IPS-NIHi7 (cell line): ENCODE measurements around the gene VWF.
A peak's percentile ranks its signal among the peaks of the same experiment; 100 is the strongest.

ENCODE experiments used
- DNase-seq: peaks from one replicate; pipeline ENCODE4 v3.0.0; 2012; ENCODE audit warnings: mixed read lengths; ENCODE audit errors: extremely low spot score

Gene VWF

DNA sequence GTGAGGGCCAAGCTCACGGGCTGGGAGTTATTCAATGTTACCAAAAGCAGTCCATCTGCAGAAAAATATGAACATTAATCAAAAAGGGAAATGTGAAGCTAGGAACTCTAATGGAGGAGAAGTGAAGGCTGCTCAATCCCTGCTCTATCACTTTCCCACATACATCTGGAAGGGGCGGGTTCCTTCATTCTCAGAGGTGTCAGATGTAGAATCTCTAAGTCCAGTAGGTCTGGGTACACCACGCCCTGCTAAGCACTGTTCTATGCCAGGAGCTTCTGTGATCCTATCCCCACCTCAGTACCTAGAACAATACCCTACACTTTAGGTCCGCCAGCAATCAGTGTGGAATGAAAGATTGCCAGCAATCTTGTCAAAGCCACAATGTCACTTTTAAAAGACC lies 142.4 kb downstream of the VWF start:
- DNase-seq: no peak

DNA sequence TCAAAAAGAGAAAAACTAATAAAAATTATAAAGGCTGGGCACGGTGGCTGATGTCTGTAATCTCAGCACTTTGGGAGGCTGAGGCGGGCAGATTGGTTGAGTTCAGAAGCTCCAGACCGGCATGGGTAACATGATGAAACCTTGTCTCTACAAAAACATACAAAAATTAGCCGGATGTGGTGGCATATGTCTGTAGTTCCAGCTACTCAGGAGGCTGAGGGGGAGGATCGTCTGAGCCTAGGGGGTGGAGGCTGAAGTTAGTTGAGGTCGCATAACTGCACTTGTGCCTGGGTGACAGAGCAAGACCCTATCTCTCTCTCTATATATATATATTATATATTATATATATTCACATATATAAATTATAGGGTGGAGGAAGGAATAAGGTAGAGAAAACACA lies 146.9 kb downstream of the VWF start:
- no peak for DNase-seq

- no peak for DNase-seq
These were observed 147.8 kb downstream of the VWF start for GRCh38 chr12:5976711-5977110.

DNA sequence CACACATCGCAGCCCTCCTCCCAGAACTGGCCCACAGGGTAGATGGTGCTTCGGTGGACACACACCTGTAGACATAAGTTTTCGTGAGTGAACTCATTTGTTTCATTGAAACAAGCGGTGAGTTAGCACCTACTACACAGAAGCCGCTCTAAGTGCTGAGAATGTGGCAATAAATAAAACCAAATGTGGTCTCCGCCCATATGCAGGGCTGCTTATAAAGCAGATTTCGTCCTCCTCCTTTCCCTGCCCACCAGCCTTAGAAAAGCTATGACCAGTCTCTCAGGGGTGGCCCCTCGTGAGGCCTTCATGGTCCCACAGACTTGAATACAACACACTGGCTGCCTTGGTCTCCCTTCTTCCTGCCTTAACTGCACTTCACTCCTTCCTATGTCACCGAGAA lies 148.3 kb downstream of the VWF start:
- DNase-seq: no peak

DNA sequence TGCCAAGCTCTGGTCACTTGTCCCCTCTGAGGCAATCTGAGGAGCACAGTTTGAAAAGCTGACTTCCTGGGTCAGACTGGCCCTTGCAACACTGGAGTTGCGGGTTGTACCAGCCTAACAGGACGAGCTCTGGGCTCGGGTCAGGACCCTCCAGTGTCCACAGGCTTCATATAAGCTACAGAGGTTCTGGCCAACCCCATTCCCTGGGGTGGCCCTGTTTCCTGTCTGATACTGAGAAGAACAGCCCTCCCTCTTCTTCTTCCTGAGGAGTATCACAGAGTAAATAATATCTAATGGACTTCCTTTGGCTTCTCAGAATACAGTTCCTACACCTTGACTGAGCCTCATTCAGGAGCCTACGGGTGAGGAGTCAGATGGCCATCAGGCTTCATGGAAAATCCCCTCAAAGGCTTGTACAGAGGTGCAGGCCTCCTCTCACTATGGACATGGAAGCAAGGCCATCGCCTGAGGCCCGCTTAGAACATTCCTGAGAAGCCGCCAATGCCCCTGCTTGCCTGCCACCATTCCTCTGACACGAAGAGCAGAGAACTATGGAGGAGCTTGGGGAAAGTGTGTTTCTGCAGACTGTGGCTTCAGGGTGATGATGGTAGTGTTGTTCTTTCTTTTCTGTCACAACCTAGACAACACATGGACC lies 150.9 kb downstream of the VWF start:
- DNase-seq: no peak

GRCh38 chr12:5972387-5972786 lies 152.1 kb downstream of the VWF start:
- DNase-seq: no peak

GRCh38 chr12:5971194-5971850 lies 153.1 kb downstream of the VWF start:
- DNase-seq: no peak

GRCh38 chr12:5969974-5970690 lies 154.3 kb downstream of the VWF start:
- peak; percentile 35 for DNase-seq

DNA sequence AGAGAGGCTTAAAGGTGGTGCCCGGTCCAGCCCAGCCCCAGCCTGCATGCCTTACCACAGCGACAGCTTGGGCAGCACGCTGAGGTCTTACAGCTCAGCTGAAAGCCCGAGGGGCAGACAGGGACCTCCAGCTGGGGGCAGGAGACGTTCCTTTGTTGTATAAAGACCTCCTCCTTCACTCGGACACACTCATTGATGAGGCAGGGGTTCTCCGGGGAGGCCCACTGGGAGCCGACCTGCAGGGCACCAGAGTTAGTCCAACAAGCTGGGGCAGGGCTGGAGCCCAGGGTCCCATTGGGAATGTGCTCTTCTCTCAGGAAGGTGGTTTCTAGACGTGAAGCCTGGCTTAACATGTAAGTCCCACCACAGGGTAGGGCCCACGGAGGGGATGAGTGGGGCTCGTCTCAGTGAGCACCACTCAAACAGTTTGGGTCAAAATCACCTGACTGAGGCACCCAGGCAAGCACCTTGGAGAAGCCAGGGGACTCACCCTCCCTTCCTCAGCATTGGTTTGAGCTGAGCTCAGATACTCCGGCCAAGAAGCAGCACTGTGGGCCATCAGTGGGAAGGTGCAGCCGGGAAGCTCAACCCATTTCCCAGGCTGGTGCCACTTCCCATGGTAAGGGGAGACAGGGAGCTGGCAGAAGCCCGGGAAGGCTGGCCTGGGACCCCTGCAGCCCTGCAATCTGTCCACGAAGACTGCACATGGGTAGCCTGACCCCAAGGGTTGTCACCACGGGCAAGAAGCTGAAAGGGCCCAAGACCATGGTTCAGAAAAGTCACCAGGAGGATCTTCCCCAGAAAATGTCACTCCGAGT lies 155.1 kb downstream of the VWF start:
- DNase-seq: no peak

GRCh38 chr12:5967645-5968415 lies 156.6 kb downstream of the VWF start:
- no peak for DNase-seq

GRCh38 chr12:5966486-5967095 lies 157.9 kb downstream of the VWF start:
- no peak for DNase-seq

GRCh38 chr12:5965950-5966383 lies 158.5 kb downstream of the VWF start:
- peak; percentile 80 for DNase-seq

DNA sequence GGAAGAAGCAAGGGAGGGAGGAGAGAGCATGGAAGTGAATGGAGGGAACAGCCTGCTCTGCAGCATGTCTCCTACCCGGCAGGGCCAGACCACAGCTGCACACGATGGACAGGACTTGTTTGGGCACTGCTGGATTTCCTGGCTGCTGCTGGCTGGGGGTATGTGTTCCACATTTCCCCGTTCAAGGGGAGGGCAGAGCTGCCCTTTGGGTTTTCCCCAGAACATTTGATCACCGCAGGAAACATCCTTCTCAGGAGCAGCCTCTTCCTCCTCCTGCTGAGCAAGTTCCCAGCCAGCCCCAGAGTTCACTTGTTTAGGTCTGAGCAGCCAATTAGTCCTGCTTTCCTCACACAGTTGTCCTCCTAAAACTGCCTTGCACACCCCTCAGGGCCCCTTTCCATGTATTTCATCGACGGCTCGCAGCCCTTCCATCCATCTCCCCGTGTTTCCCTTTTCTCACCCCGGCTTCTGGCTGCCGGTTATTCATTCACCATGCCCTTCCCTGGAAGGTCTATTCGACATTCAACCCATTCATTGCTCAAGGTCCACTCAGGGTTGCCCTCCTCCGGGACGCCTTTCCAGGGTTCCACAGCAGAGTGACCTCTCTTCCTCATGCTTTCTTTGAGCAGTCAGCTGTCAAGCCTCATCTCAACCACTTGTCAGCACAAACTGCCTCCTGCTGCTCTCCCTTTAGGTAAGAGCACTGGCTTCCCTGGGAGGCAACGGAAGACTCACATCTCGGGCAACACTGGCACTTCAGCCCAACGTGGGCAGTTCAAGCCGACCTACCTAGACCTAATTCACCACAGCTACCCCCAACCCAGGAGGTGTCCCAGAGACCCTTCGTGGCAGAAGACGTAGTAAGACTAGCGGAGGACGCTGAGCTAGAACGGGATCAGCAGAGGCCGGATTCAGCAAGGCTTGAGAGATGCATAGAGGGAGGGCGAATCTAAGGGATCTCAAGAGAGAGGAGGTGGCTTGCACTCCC lies 159.3 kb downstream of the VWF start:
- peak; percentile 41 for DNase-seq

GRCh38 chr12:5963515-5963914 lies 161.0 kb downstream of the VWF start:
- DNase-seq: no peak

DNA sequence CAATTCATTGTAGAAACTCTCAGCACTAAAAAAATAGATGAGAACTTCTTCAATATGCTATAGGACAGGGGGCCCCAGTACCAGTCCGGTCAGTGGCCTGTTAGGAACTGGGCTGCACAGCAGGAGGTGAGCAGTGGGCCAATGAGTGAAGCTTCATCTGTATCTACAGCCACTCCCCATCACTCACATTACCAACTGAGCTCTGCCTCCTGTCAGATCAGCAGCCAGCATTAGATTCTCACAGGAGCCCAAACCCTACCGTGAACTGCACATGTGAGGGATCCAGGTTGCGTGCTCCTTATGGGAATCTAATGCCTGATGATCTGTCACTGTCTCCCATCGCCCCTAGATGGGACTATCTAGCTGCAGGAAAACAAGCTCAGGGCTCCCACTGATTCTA lies 163.7 kb downstream of the VWF start:
- DNase-seq: peak; percentile 13

GRCh38 chr12:5956987-5957386 lies 167.5 kb downstream of the VWF start:
- no peak for DNase-seq

DNA sequence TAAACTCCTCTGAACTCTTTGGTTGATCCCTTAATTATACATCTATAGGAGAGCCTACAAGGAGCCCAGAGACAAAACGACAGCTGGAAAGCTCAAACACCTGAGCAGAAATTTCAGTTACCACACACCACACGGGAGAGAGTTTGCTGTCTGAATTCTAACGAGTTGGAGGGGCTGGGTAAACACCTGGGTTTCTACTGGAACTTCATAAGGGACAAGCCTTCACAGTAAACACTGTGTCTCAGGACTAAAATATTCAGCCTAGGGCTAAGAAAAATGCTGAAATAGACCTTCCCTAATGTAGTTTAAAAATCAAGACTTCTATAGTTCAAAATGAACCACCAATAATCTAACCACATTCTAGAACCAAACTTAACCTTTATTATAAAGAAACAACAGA lies 169.8 kb downstream of the VWF start:
- DNase-seq: no peak

DNA sequence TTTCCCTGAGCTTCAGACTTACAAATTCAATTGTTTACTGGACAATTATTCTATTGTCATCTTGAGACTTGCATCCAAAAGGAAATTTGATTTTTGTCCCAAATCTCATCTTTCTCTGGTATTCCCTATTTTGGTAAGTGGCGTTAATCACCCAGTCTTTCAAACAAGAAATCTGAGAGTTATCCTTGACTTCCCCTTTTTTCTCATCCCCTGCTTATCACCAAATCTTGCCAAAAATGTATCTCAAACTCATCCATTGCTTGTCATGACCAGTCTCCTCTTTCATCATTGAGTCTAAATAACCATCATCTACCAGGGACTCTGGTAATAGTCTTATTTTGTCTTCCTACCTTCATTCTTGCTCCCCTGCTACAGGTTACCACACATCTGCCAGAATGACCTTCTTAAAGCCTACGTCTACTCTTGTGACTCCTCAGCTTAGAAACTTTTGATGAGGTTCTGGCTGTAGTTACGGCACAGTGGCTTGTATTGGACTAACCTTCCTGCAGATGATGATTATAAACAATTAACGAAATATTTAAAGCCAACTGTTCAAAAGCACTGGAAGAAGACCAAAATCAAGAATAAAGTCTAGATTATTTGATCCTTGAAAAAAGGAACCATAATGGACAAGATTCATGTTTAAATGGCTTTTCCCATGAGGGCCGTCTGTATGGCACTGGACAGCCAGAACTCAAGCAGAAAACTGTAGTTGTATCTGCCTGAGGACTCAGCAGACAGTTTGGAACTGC lies 170.5 kb downstream of the VWF start:
- no peak for DNase-seq

- no peak for DNase-seq
These were observed 172.4 kb downstream of the VWF start for GRCh38 chr12:5952031-5952430.
